ENCODE results near the gene PLEKHN1. TPM values are rescaled to one million over a fixed set of nuclear protein-coding genes. Genes with fewer than 3 reads are reported as not detected.

The PLEKHN1 gene
- total and polyA plus RNA-seq, 2 experiments from 2014 or later, result 1.7 to 2.1 TPM

- 0 out of 2 replicates have a peak, but pooled peaks cover 3% of the 10 kb centered on the region for H3K4me1 ChIP-seq (ENCODE audit: insufficient read depth)
- DNase-seq, result peak; percentile 94
- no peak overlapping the region for H3K4me2 ChIP-seq (ENCODE audit: unreplicated experiment)
- in situ Hi-C loops (cut with MboI), result no loop called here
- H3K9ac ChIP-seq, result peak overlapping the region; percentile 60
- no peaks in the 10 kb centered on the region for H3F3A ChIP-seq (ENCODE audit: insufficient read depth)
- TF ChIP-seq EZH2phosphoT487 (IDR thresholded peaks at IDR 0.05; ENCODE audit: insufficient read depth, low read depth) (no peak), EZH2 (IDR thresholded peaks at IDR 0.05; ENCODE audit: insufficient read depth, poor library complexity, severe bottlenecking) (no peak)
- no peaks in the 10 kb centered on the region for H3K36me3 ChIP-seq (ENCODE audit: low read depth)
- peak overlapping the region; percentile 35; the same call in 1 of the 2 replicates for H2AFZ ChIP-seq
- peak overlapping the region; percentile 65 for H3K4me3 ChIP-seq
- no peaks in the 10 kb centered on the region for H3K79me2 ChIP-seq (ENCODE audit: insufficient read depth)
- no peak overlapping the region for H3K27ac ChIP-seq
- H3K9me2 ChIP-seq (ENCODE audit: insufficient read depth), result no peaks in the 10 kb centered on the region
- no peaks in the 10 kb centered on the region for H3K9me3 ChIP-seq (ENCODE audit: low read depth)
- no peaks in the 10 kb centered on the region for H3K27me3 ChIP-seq (replicated peaks; ENCODE audit: insufficient read depth)
- WGBS, 2 experiments (ENCODE audit: low coverage in 1 of 2, low lambda C conversion rate in 2 of 2, missing lambda C conversion rate in 2 of 2), result 1 to 7% methylated on average over 8 to 60 of the region's 91 CpGs
- no peaks in the 10 kb centered on the region for H4K20me1 ChIP-seq (ENCODE audit: insufficient read depth)
Measured at GRCh38 chr1:1019122-1019999, 53.1 kb downstream of the PLEKHN1 start.

- 1 to 5% methylated on average over 15 to 25 of the region's 58 CpGs for WGBS, 2 experiments (ENCODE audit: low coverage in 1 of 2, low lambda C conversion rate in 2 of 2, missing lambda C conversion rate in 2 of 2)
- Histone ChIP-seq H3F3A (ENCODE audit: insufficient read depth) (no peaks in the 10 kb centered on the region), H3K27ac (no peak within 1 kb of the TSS), H3K9me2 (ENCODE audit: insufficient read depth) (no peaks in the 10 kb centered on the region), H3K79me2 (ENCODE audit: insufficient read depth) (no peaks in the 10 kb centered on the region), H3K36me3 (ENCODE audit: low read depth) (no peaks in the 10 kb centered on the region), H2AFZ (peak within 1 kb of the TSS; percentile 35; the same call in 1 of the 2 replicates), H3K4me2 (ENCODE audit: unreplicated experiment) (peak within 1 kb of the TSS; percentile 46), H3K4me3 (peak within 1 kb of the TSS; percentile 70), H3K4me1 (ENCODE audit: insufficient read depth) (0 out of 2 replicates have a peak, but pooled peaks cover 6% of the 10 kb centered on the region), H3K9me3 (ENCODE audit: low read depth) (no peaks in the 10 kb centered on the region), H4K20me1 (ENCODE audit: insufficient read depth) (no peaks in the 10 kb centered on the region), H3K27me3 (replicated peaks; ENCODE audit: insufficient read depth) (no peaks in the 10 kb centered on the region), H3K9ac (peak within 1 kb of the TSS; percentile 60)
- TF ChIP-seq EZH2 (IDR thresholded peaks at IDR 0.05; ENCODE audit: insufficient read depth, poor library complexity, severe bottlenecking) (no peak), EZH2phosphoT487 (IDR thresholded peaks at IDR 0.05; ENCODE audit: insufficient read depth, low read depth) (no peak)
- peak; percentile 60 for DNase-seq
- in situ Hi-C loops (cut with MboI), result no loop called here
Measured at GRCh38 chr1:1020000-1020404, 53.7 kb downstream of the PLEKHN1 start, which contains the start of gene AGRN. AGRN (plus strand) TSS chr1:1020120; CDS start chr1:1020173, 53 bp downstream.

GRCh38 chr1:1020415-1021009 is 54.2 kb downstream of the PLEKHN1 start:
- H3K79me2 ChIP-seq (ENCODE audit: insufficient read depth), result no peaks in the 10 kb centered on the region
- H3K9ac ChIP-seq, result peak overlapping the region; percentile 25; the same call in 1 of the 2 replicates
- H4K20me1 ChIP-seq (ENCODE audit: insufficient read depth), result no peaks in the 10 kb centered on the region
- peak; percentile 58 for DNase-seq
- peak overlapping the region; percentile 70 for H3K4me3 ChIP-seq
- H3K9me2 ChIP-seq (ENCODE audit: insufficient read depth), result no peaks in the 10 kb centered on the region
- WGBS, 2 experiments (ENCODE audit: low coverage in 1 of 2, low lambda C conversion rate in 2 of 2, missing lambda C conversion rate in 2 of 2), result 0 to 2% methylated on average over 3 to 39 of the region's 59 CpGs
- no peaks in the 10 kb centered on the region for H3K36me3 ChIP-seq (ENCODE audit: low read depth)
- TF ChIP-seq EZH2phosphoT487 (IDR thresholded peaks at IDR 0.05; ENCODE audit: insufficient read depth, low read depth), result no peak
- no peak for TF ChIP-seq EZH2 (IDR thresholded peaks at IDR 0.05; ENCODE audit: insufficient read depth, poor library complexity, severe bottlenecking)
- no peaks in the 10 kb centered on the region for H3K9me3 ChIP-seq (ENCODE audit: low read depth)
- no peaks in the 10 kb centered on the region for H3F3A ChIP-seq (ENCODE audit: insufficient read depth)
- H3K27me3 ChIP-seq (replicated peaks; ENCODE audit: insufficient read depth), result no peaks in the 10 kb centered on the region
- peak overlapping the region; percentile 46 for H3K4me2 ChIP-seq (ENCODE audit: unreplicated experiment)
- no peak overlapping the region; the same call in 1 of the 2 replicates for H2AFZ ChIP-seq
- H3K4me1 ChIP-seq (ENCODE audit: insufficient read depth), result 0 out of 2 replicates have a peak, but pooled peaks cover 6% of the 10 kb centered on the region
- in situ Hi-C loops (cut with MboI), result no loop called here
- no peak overlapping the region for H3K27ac ChIP-seq
